ENCODE data around the gene AFF4. TPM values are rescaled to one million over a fixed set of nuclear protein-coding genes. Genes with fewer than 3 reads are reported as not detected.

The AFF4 gene
- total and polyA plus RNA-seq, 10 of the 15 experiments (the other 5 are each of a cell fraction or from before 2014, with no cell fraction given), result 1.1 to 20.2 (median 10.4) TPM

- FAIRE-seq (no peak), ATAC-seq (no peak), DNase-seq (ENCODE audit: low read depth, low spot score) (no peak)
- H3K36me3 ChIP-seq (ENCODE audit: control insufficient read depth in 2 of 2, insufficient read depth in 2 of 2, low read length in 1 of 2), result peaks cover 2 to 3% of the 10 kb centered on the region in 2 experiments; a peak in 3 of 4 replicates
- no peaks in the 10 kb centered on the region for H3K27me3 ChIP-seq (replicated peaks in 1 of 2; ENCODE audit: control insufficient read depth in 2 of 2, insufficient read depth in 2 of 2, low read length in 1 of 2)
- no TSS peak for BruUV-seq (replicated peaks)
- in situ Hi-C loops (cut with MboI), result no loop called here
- H3K4me1 ChIP-seq (ENCODE audit: control insufficient read depth, insufficient read depth, low read length), result no peaks in the 10 kb centered on the region
- intact Hi-C loops (cut with micrococcal nuclease; ENCODE audit: unreplicated experiment), result no loop called here
- WGBS (ENCODE audit: insufficient coverage, insufficient replicate concordance, low lambda C conversion rate, missing lambda C conversion rate), result 82% methylated on average over 3 of the region's 3 CpGs
- H3K27ac ChIP-seq (ENCODE audit: control insufficient read depth, insufficient read depth), result no peak overlapping the region
- no peak overlapping the region for H3K9ac ChIP-seq (ENCODE audit: control insufficient read depth, insufficient read depth, low read length)
- ChIA-PET SMC1A (ENCODE audit: uncharacterized antibody, unreplicated experiment) (interaction anchor here (2.1 kb wide), 1 partner anchor 11 kb away, joined by 7 read pairs; the partner anchor contains the start of gene UQCRQ), POLR2A (interaction anchor here (0.6 kb wide), 1 partner anchor 14 kb away, joined by 3 read pairs; no protein-coding TSS in a partner anchor), RAD21 (ENCODE audit: unreplicated experiment) (no interaction called here), CTCF (interaction anchor here (1.0 to 2.1 kb wide), 3 partner anchors 43 to 58 kb away, joined by 3 to 7 read pairs (median 3); partner anchors contain the start of gene SHROOM1)
- no peak overlapping the region for H3K4me2 ChIP-seq (ENCODE audit: control insufficient read depth, insufficient read depth)
- TF ChIP-seq EGR1 (IDR thresholded peaks at IDR 0.05; ENCODE audit: borderline replicate concordance in 1 of 2, low read depth in 2 of 2, low read length in 2 of 2), result no peak
- TF ChIP-seq TARDBP (IDR thresholded peaks at IDR 0.05; ENCODE audit: borderline replicate concordance), result no peak
- TF ChIP-seq HSF1 (IDR thresholded peaks at IDR 0.05; ENCODE audit: low read depth, low read length), result no peak
- no peak overlapping the region for H3K4me3 ChIP-seq
- H3K79me2 ChIP-seq (ENCODE audit: control insufficient read depth, insufficient read depth, low read length), result no peaks in the 10 kb centered on the region
- H4K20me1 ChIP-seq (ENCODE audit: control insufficient read depth, insufficient read depth), result no peaks in the 10 kb centered on the region
- no peaks in the 10 kb centered on the region for H3K9me3 ChIP-seq (replicated peaks; ENCODE audit: control insufficient read depth, insufficient read depth, low read length)
- no peak overlapping the region for H2AFZ ChIP-seq (ENCODE audit: control insufficient read depth, low read depth, low read length)
Observed at GRCh38 chr5:132877938-132878337, 85.5 kb downstream of the AFF4 start.

GRCh38 chr5:132877466-132877865 lies 86.0 kb downstream of the AFF4 start:
- Histone ChIP-seq H3K36me3 (ENCODE audit: control insufficient read depth in 2 of 2, insufficient read depth in 2 of 2, low read length in 1 of 2) (peaks cover 2 to 4% of the 10 kb centered on the region in 2 experiments), H3K79me2 (ENCODE audit: control insufficient read depth, insufficient read depth, low read length) (no peaks in the 10 kb centered on the region), H3K27ac (ENCODE audit: control insufficient read depth, insufficient read depth) (no peak overlapping the region), H3K4me3 (no peak overlapping the region), H3K4me2 (ENCODE audit: control insufficient read depth, insufficient read depth) (no peak overlapping the region), H3K9ac (ENCODE audit: control insufficient read depth, insufficient read depth, low read length) (no peak overlapping the region), H3K4me1 (ENCODE audit: control insufficient read depth, insufficient read depth, low read length) (no peaks in the 10 kb centered on the region), H3K27me3 (replicated peaks in 1 of 2; ENCODE audit: control insufficient read depth in 2 of 2, insufficient read depth in 2 of 2, low read length in 1 of 2) (no peaks in the 10 kb centered on the region), H2AFZ (ENCODE audit: control insufficient read depth, low read depth, low read length) (no peak overlapping the region), H3K9me3 (replicated peaks; ENCODE audit: control insufficient read depth, insufficient read depth, low read length) (no peaks in the 10 kb centered on the region), H4K20me1 (ENCODE audit: control insufficient read depth, insufficient read depth) (no peaks in the 10 kb centered on the region)
- BruUV-seq (replicated peaks), result no TSS peak
- FAIRE-seq, result no peak
- DNase-seq (ENCODE audit: low read depth, low spot score), result no peak
- intact Hi-C loops (cut with micrococcal nuclease; ENCODE audit: unreplicated experiment), result no loop called here
- in situ Hi-C loops (cut with MboI), result no loop called here
- POLR2A ChIA-PET, result interaction anchor here (0.6 to 1.0 kb wide), 2 partner anchors 10 to 14 kb away, joined by 3 to 4 read pairs; no protein-coding TSS in a partner anchor
- ATAC-seq, result no peak
- CTCF ChIA-PET, result interaction anchor here (0.9 to 2.1 kb wide), 6 partner anchors 14 to 491 kb away, joined by 3 to 7 read pairs (median 3); partner anchors contain the start of gene SHROOM1
- SMC1A ChIA-PET (ENCODE audit: uncharacterized antibody, unreplicated experiment), result interaction anchor here (1.2 to 2.1 kb wide), 3 partner anchors 10 to 19 kb away, joined by 4 to 7 read pairs (median 4); partner anchors contain the start of gene UQCRQ
- RAD21 ChIA-PET (ENCODE audit: unreplicated experiment), result no interaction called here
- 75% methylated on average over 2 of the region's 2 CpGs for WGBS (ENCODE audit: insufficient coverage, insufficient replicate concordance, low lambda C conversion rate, missing lambda C conversion rate)
- TF ChIP-seq MAX (IDR thresholded peaks at IDR 0.05; ENCODE audit: low read depth, low read length) (no peak), NR2C1 (IDR thresholded peaks at IDR 0.05) (no peak), TBL1XR1 (IDR thresholded peaks at IDR 0.05; ENCODE audit: low read depth, low read length) (no peak)
